Measurements from ENCODE around the gene SRPK2. TPM values are rescaled to one million over a fixed set of nuclear protein-coding genes. Genes with fewer than 3 reads are reported as not detected.

Gene SRPK2
- total RNA-seq, 1 experiment from 2014 or later = 59.8 TPM

DNA sequence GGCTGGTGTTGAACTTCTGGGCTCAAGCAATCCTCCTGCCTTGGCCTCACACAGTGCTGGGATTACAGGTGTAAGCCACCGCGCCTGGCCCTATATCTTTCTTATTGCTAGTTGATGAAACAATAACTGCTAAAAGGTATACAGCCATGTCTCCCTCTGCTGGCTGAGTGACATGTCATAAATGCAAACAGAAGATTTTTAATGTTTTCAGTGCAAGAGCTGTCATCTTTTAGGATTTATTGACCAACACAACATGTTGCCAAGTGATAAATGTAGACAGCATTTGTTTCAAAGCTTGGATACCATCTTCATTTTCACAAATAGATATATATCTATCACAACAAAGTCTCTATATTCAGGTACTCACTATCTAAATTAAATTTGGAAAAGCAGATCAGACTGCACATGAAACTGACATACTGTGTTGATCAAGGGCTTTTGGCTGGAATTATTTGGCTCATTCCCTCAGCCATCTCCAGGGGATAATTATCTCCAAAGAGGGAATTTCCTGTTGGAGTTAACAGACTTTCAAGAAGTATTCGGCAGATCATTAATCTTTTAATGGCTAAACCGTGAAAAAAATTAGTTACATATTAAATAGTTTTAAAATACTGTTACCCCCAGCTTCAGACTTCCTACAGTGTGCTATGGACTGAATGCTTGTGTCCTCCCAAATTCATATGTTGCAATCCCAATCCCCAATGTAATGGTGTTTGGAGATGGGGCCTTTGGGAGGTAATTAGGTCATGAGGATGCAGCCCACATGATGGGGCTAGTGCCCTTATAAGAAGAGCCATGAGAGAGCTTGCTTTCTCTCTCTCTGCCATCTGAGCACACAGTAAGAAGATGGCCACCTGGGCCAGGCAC, 41.3 kb upstream of the SRPK2 start:
- Histone ChIP-seq H3K4me1 (ENCODE audit: insufficient read depth, low read length, poor library complexity, severe bottlenecking) (peaks cover 17% of the 10 kb centered on the region), H3K27me3 (replicated peaks; ENCODE audit: insufficient read depth, low read depth, low read length, poor library complexity) (peaks cover 21% of the 10 kb centered on the region), H3K27ac (ENCODE audit: low read depth, low read length, poor library complexity, severe bottlenecking) (no peak overlapping the region), H3K9me3 (ENCODE audit: low read depth, low read length, poor library complexity, severe bottlenecking) (no peaks in the 10 kb centered on the region), H3K36me3 (ENCODE audit: insufficient read depth, low read length, poor library complexity, severe bottlenecking) (no peaks in the 10 kb centered on the region), H3K4me3 (ENCODE audit: low read depth, low read length, poor library complexity, severe bottlenecking) (no peak overlapping the region)
- ChIA-PET POLR2A (ENCODE audit: low non-redundant PET) (no interaction called here), CTCF (interaction anchor here (0.6 to 1.0 kb wide), 3 partner anchors 274 to 449 kb away, joined by 3 to 5 read pairs (median 3); no protein-coding TSS in a partner anchor)
- TF ChIP-seq EZH2 (IDR thresholded peaks at IDR 0.05; ENCODE audit: borderline replicate concordance, low read depth, low read length, poor library complexity, severe bottlenecking) = no peak
- peak; percentile 73 for TF ChIP-seq CTCF (conservative IDR thresholded peaks at IDR 0.05; ENCODE audit: low read depth, low read length)
- DNase-seq (ENCODE audit: low spot score) = peak; percentile 93
- intact Hi-C loops (cut with micrococcal nuclease; ENCODE audit: unreplicated experiment) = loop anchor here (2.0 kb wide), 2 partner anchors 59 to 451 kb away; no protein-coding TSS in a partner anchor
- no TSS peak for BruUV-seq (replicated peaks)

- Histone ChIP-seq H3K4me3 (ENCODE audit: low read depth, low read length, poor library complexity, severe bottlenecking) (no peak overlapping the region), H3K27me3 (replicated peaks; ENCODE audit: insufficient read depth, low read depth, low read length, poor library complexity) (peaks cover 17% of the 10 kb centered on the region), H3K36me3 (ENCODE audit: insufficient read depth, low read length, poor library complexity, severe bottlenecking) (no peaks in the 10 kb centered on the region), H3K27ac (ENCODE audit: low read depth, low read length, poor library complexity, severe bottlenecking) (no peak overlapping the region), H3K4me1 (ENCODE audit: insufficient read depth, low read length, poor library complexity, severe bottlenecking) (peaks cover 17% of the 10 kb centered on the region), H3K9me3 (ENCODE audit: low read depth, low read length, poor library complexity, severe bottlenecking) (no peaks in the 10 kb centered on the region)
- intact Hi-C loops (cut with micrococcal nuclease; ENCODE audit: unreplicated experiment) = no loop called here
- no peak for DNase-seq (ENCODE audit: low spot score)
- ChIA-PET POLR2A (ENCODE audit: low non-redundant PET) (no interaction called here), CTCF (no interaction called here)
- no peak for TF ChIP-seq CTCF (conservative IDR thresholded peaks at IDR 0.05; ENCODE audit: low read depth, low read length)
- no peak for TF ChIP-seq EZH2 (IDR thresholded peaks at IDR 0.05; ENCODE audit: borderline replicate concordance, low read depth, low read length, poor library complexity, severe bottlenecking)
- BruUV-seq (replicated peaks) = no TSS peak
Observed at GRCh38 chr7:105426606-105427146, 38.0 kb upstream of the SRPK2 start.

DNA sequence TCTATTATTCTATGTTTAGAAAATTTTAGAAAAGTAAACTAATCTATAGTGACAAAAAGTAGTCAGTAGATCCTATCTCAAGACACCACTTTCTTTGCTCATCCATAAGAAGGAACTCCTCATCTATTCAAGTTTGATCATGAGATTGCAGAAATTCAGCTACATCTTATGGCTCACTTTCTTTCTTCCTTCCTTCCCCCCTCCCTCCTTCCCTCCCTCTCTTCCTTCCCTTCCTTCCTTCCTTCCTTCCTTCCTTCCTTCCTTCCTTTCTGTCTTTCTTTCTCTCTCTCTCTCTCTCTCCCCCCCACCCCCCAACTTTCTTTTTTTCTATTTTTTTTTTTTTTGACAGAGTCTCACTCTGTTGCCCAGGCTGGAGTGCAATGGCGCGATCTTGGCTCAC, 35.3 kb upstream of the SRPK2 start:
- ChIA-PET POLR2A (ENCODE audit: low non-redundant PET) (no interaction called here), CTCF (no interaction called here)
- TF ChIP-seq EZH2 (IDR thresholded peaks at IDR 0.05; ENCODE audit: borderline replicate concordance, low read depth, low read length, poor library complexity, severe bottlenecking) (no peak), CTCF (conservative IDR thresholded peaks at IDR 0.05; ENCODE audit: low read depth, low read length) (no peak)
- H3K36me3 ChIP-seq (ENCODE audit: insufficient read depth, low read length, poor library complexity, severe bottlenecking) = no peaks in the 10 kb centered on the region
- H3K4me1 ChIP-seq (ENCODE audit: insufficient read depth, low read length, poor library complexity, severe bottlenecking) = no peaks in the 10 kb centered on the region
- H3K27me3 ChIP-seq (replicated peaks; ENCODE audit: insufficient read depth, low read depth, low read length, poor library complexity) = peaks cover 17% of the 10 kb centered on the region
- no TSS peak for BruUV-seq (replicated peaks)
- intact Hi-C loops (cut with micrococcal nuclease; ENCODE audit: unreplicated experiment) = no loop called here
- H3K27ac ChIP-seq (ENCODE audit: low read depth, low read length, poor library complexity, severe bottlenecking) = no peak overlapping the region
- no peak overlapping the region for H3K4me3 ChIP-seq (ENCODE audit: low read depth, low read length, poor library complexity, severe bottlenecking)
- DNase-seq (ENCODE audit: low spot score) = no peak
- no peaks in the 10 kb centered on the region for H3K9me3 ChIP-seq (ENCODE audit: low read depth, low read length, poor library complexity, severe bottlenecking)
